GM18519 (cell line): ENCODE measurements around the gene TRIAP1.

ENCODE experiments used
- ATAC-seq: cut with Tn5 transposase; IDR thresholded peaks from one replicate; pipeline ENCODE4 v1.9.1; 2021; ENCODE audit warnings: mild to moderate bottlenecking, moderate library complexity; ENCODE audit not compliant: unreplicated experiment, low FRiP score

TRIAP1 gene

GRCh38 chr12:120397824-120398540 lies 48.2 kb downstream of the TRIAP1 start:
- ATAC-seq: no peak

GRCh38 chr12:120394483-120395367 lies 51.5 kb downstream of the TRIAP1 start:
- no peak for ATAC-seq
